K562 (cell line): ENCODE results near the gene AP2S1.

Source experiments
- CTCF ChIP-seq, 3 experiments: IDR thresholded peaks in 2 of 3; conservative IDR thresholded peaks in 1 of 3; 2 replicates each; pipeline ENCODE4 v1.5.1; 2011 to 2012; ENCODE audit warnings: low read length in 3 of 3, mild to moderate bottlenecking in 3 of 3, control low read depth in 2 of 3, improper control_type of control experiment in 1 of 3, inconsistent platforms in 1 of 3, low read depth in 1 of 3, mixed read lengths in 1 of 3, moderate library complexity in 1 of 3; ENCODE audit not compliant: insufficient read depth in 2 of 3
- E2F5 ChIP-seq: sonication (generic); formaldehyde crosslinking; IDR thresholded peaks from 2 replicates; pipeline ENCODE4 v1.8.0; 2022; ENCODE audit warnings: mild to moderate bottlenecking, missing genetic modification reagents
- HMGN3 ChIP-seq: IDR thresholded peaks from 2 replicates; pipeline ENCODE4 v1.6.1; 2011; ENCODE audit warnings: borderline replicate concordance, low read depth, mild to moderate bottlenecking, mixed read lengths, low read length; ENCODE audit not compliant: insufficient read length; ENCODE audit errors: extremely low read depth
- NR2F6 ChIP-seq: fragments of 450-650 bp; formaldehyde crosslinking; IDR thresholded peaks from 2 replicates; pipeline ENCODE4 v1.4.0; 2020; ENCODE audit warnings: mild to moderate bottlenecking
- POLR2G ChIP-seq: fragments of 200-400 bp; formaldehyde crosslinking; IDR thresholded peaks from 2 replicates; pipeline ENCODE4 v1.6.1; 2017; ENCODE audit warnings: low read depth, mild to moderate bottlenecking, antibody characterized with exemption, low read length, moderate library complexity
- POLR3A ChIP-seq: IDR thresholded peaks from 2 replicates; pipeline ENCODE4 v1.6.1; 2011; ENCODE audit warnings: borderline replicate concordance, mild to moderate bottlenecking, moderate library complexity; ENCODE audit not compliant: insufficient read length, insufficient read depth; ENCODE audit errors: extremely low read depth
- RAD21 ChIP-seq, 2 experiments: fragments of 250-450 bp in 1 of 2; fragments of 450-650 bp in 1 of 2; sonication (Bioruptor Pico) in 1 of 2; formaldehyde crosslinking in 1 of 2; IDR thresholded peaks in 1 of 2; conservative IDR thresholded peaks in 1 of 2; 2 replicates each; pipeline versions ENCODE4 v1.4.0 to v1.8.0; 2020 to 2022; ENCODE audit warnings: mild to moderate bottlenecking in 2 of 2, moderate library complexity in 1 of 2
- RFX5 ChIP-seq: IDR thresholded peaks from 2 replicates; pipeline ENCODE4 v1.6.1; 2011; ENCODE audit warnings: low read depth, mild to moderate bottlenecking, improper control_type of control experiment, low read length
- TAF1 ChIP-seq: IDR thresholded peaks from 2 replicates; pipeline ENCODE4 v1.6.1; 2011; ENCODE audit warnings: mild to moderate bottlenecking, low read length, moderate library complexity; ENCODE audit not compliant: insufficient read depth, control insufficient read depth, severe bottlenecking; ENCODE audit errors: extremely low read depth
- ZFP91 ChIP-seq: sonication (generic); formaldehyde crosslinking; IDR thresholded peaks from 2 replicates; pipeline ENCODE4 v1.8.0; 2022; ENCODE audit warnings: mild to moderate bottlenecking, missing genetic modification reagents

GRCh38 chr19:46885411-46885810 is 34.8 kb upstream of the AP2S1 start:
- no peak for TF ChIP-seq RFX5
- no peak for TF ChIP-seq HMGN3
- TF ChIP-seq E2F5 (CRISPR knock-in tag): no peak
- TF ChIP-seq NR2F6 (CRISPR knock-in tag): no peak
- TF ChIP-seq TAF1: no peak
- TF ChIP-seq RAD21 (CRISPR knock-in tag; conservative IDR thresholded peaks at IDR 0.05 in 1 of 2, IDR thresholded peaks at IDR 0.05 in 1 of 2): no peak
- TF ChIP-seq CTCF (IDR thresholded peaks at IDR 0.05 in 2 of 3, conservative IDR thresholded peaks at IDR 0.05 in 1 of 3; ENCODE audit: insufficient read depth in 2 of 3, low read depth in 1 of 3, low read length in 3 of 3): no peak
- TF ChIP-seq ZFP91 (CRISPR knock-in tag): no peak
- no peak for TF ChIP-seq POLR3A
- TF ChIP-seq POLR2G: no peak
